DMS 273 treated with DMSO at 0.1 percent for 48 hours (cell line): ENCODE results near the gene LORICRIN.

Source experiments
- DNase-seq: peaks from one replicate; lab custom pipeline; 2025; lab: John Stamatoyannopoulos, UW

The LORICRIN gene

GRCh38 chr1:153306303-153307220 is 47.1 kb downstream of the LORICRIN start:
- DNase-seq: no peak

- no peak for DNase-seq
Measured at GRCh38 chr1:153307221-153307600, 47.7 kb downstream of the LORICRIN start.

GRCh38 chr1:153308540-153308939 is 49.1 kb downstream of the LORICRIN start:
- no peak for DNase-seq

GRCh38 chr1:153309441-153309840 is 50.0 kb downstream of the LORICRIN start:
- DNase-seq: no peak

- no peak for DNase-seq
Measured at GRCh38 chr1:153310526-153310925, 51.0 kb downstream of the LORICRIN start.
